ENCODE results near the gene VWF. TPM values are rescaled to one million over a fixed set of nuclear protein-coding genes. Genes with fewer than 3 reads are reported as not detected.

VWF gene
- polyA plus RNA-seq, 1 donor (not counting 4 experiments of a cell fraction or from before 2014, with no cell fraction given): 0.01 TPM

GRCh38 chr12:5916785-5917290 is 207.6 kb downstream of the VWF start:
- FAIRE-seq: no peak
- Histone ChIP-seq H3K9me1 (ENCODE audit: control insufficient read depth, extremely low read depth, insufficient read depth, low read length) (no peaks in the 10 kb centered on the region), H3K27me3 (ENCODE audit: control insufficient read depth, extremely low read depth, insufficient read depth, low read length) (no peaks in the 10 kb centered on the region), H3K27ac (ENCODE audit: control insufficient read depth, insufficient read depth, low read length) (no peak overlapping the region), H3K4me3 (ENCODE audit: control insufficient read depth in 2 of 3, extremely low read depth in 1 of 3, insufficient read depth in 2 of 3, low read depth in 1 of 3, low read length in 3 of 3) (no peak overlapping the region), H3K4me1 (ENCODE audit: control insufficient read depth, extremely low read depth, insufficient read depth, low read length) (no peaks in the 10 kb centered on the region), H3K36me3 (ENCODE audit: control insufficient read depth in 2 of 2, extremely low read depth in 1 of 2, insufficient read depth in 2 of 2, low read length in 2 of 2) (no peaks in the 10 kb centered on the region), H3K4me2 (ENCODE audit: control insufficient read depth, extremely low read depth, insufficient read depth, low read depth, low read length) (no peak overlapping the region), H3K9ac (ENCODE audit: control insufficient read depth, extremely low read depth, insufficient read depth, low read length) (no peak overlapping the region), H2AFZ (ENCODE audit: control insufficient read depth, low read length) (no peak overlapping the region), H3K79me2 (ENCODE audit: control insufficient read depth, insufficient read depth, low read length) (no peaks in the 10 kb centered on the region), H4K20me1 (ENCODE audit: control insufficient read depth, extremely low read depth, insufficient read depth, low read length) (no peaks in the 10 kb centered on the region), H3K9me3 (ENCODE audit: control insufficient read depth, low read depth, low read length) (no peaks in the 10 kb centered on the region)
- dilution Hi-C loops (cut with MboI; ENCODE audit: extremely low pct_ligation_motif_present, low sequenced_read_pairs): no loop called here
- TF ChIP-seq CTCF (optimal IDR thresholded peaks at IDR 0.05 in 1 of 3, IDR thresholded peaks at IDR 0.05 in 1 of 3, conservative IDR thresholded peaks at IDR 0.05 in 1 of 3; ENCODE audit: extremely low read depth in 1 of 3, insufficient read depth in 2 of 3, low read length in 3 of 3) (no peak), EZH2 (IDR thresholded peaks at IDR 0.05; ENCODE audit: low read length) (no peak)
- DNase-seq (ENCODE audit: low read depth, low spot score): no peak

GRCh38 chr12:5915511-5915910 is 209.0 kb downstream of the VWF start:
- no peak for TF ChIP-seq EZH2 (IDR thresholded peaks at IDR 0.05; ENCODE audit: low read length)
- no peak for TF ChIP-seq CTCF (optimal IDR thresholded peaks at IDR 0.05 in 1 of 3, IDR thresholded peaks at IDR 0.05 in 1 of 3, conservative IDR thresholded peaks at IDR 0.05 in 1 of 3; ENCODE audit: extremely low read depth in 1 of 3, insufficient read depth in 2 of 3, low read length in 3 of 3)
- Histone ChIP-seq H3K27me3 (ENCODE audit: control insufficient read depth, extremely low read depth, insufficient read depth, low read length) (no peaks in the 10 kb centered on the region), H3K4me2 (ENCODE audit: control insufficient read depth, extremely low read depth, insufficient read depth, low read depth, low read length) (no peak overlapping the region), H3K4me1 (ENCODE audit: control insufficient read depth, extremely low read depth, insufficient read depth, low read length) (no peaks in the 10 kb centered on the region), H3K36me3 (ENCODE audit: control insufficient read depth in 2 of 2, extremely low read depth in 1 of 2, insufficient read depth in 2 of 2, low read length in 2 of 2) (no peaks in the 10 kb centered on the region), H3K4me3 (ENCODE audit: control insufficient read depth in 2 of 3, extremely low read depth in 1 of 3, insufficient read depth in 2 of 3, low read depth in 1 of 3, low read length in 3 of 3) (no peak overlapping the region), H3K9ac (ENCODE audit: control insufficient read depth, extremely low read depth, insufficient read depth, low read length) (no peak overlapping the region), H4K20me1 (ENCODE audit: control insufficient read depth, extremely low read depth, insufficient read depth, low read length) (no peaks in the 10 kb centered on the region), H3K79me2 (ENCODE audit: control insufficient read depth, insufficient read depth, low read length) (no peaks in the 10 kb centered on the region), H3K9me3 (ENCODE audit: control insufficient read depth, low read depth, low read length) (no peaks in the 10 kb centered on the region), H3K27ac (ENCODE audit: control insufficient read depth, insufficient read depth, low read length) (no peak overlapping the region), H2AFZ (ENCODE audit: control insufficient read depth, low read length) (no peak overlapping the region), H3K9me1 (ENCODE audit: control insufficient read depth, extremely low read depth, insufficient read depth, low read length) (no peaks in the 10 kb centered on the region)
- DNase-seq (ENCODE audit: low read depth, low spot score): no peak
- no peak for FAIRE-seq
- dilution Hi-C loops (cut with MboI; ENCODE audit: extremely low pct_ligation_motif_present, low sequenced_read_pairs): no loop called here
